Colonic mucosa (tissue), 4 donors: ENCODE measurements around the gene CRHR1. TPM values are rescaled to one million over a fixed set of nuclear protein-coding genes. Genes with fewer than 3 reads are reported as not detected.

ENCODE experiments used
- DNase-seq: peaks from one replicate; pipeline ENCODE4 v3.0.0-alpha.2; 2020
- H3K27ac ChIP-seq: fragments of 200-600 bp; one replicate; pipeline ENCODE4 v1.8.0; 2021
- H3K27me3 ChIP-seq: fragments of 200-600 bp; one replicate; pipeline ENCODE4 v1.8.0; 2021
- H3K36me3 ChIP-seq: fragments of 200-600 bp; one replicate; pipeline ENCODE4 v1.8.0; 2021
- H3K4me1 ChIP-seq: fragments of 200-600 bp; one replicate; pipeline ENCODE4 v1.8.0; 2021; ENCODE audit warnings: mild to moderate bottlenecking
- H3K4me3 ChIP-seq: fragments of 200-600 bp; one replicate; pipeline ENCODE4 v1.8.0; 2021
- H3K9ac ChIP-seq, 2 donors: one replicate each; pipeline ENCODE4 v1.7.0; 2013; ENCODE audit warnings: control low read depth in 2 of 2, low read depth in 2 of 2, low read length in 2 of 2
- H3K9me3 ChIP-seq: fragments of 200-600 bp; one replicate; pipeline ENCODE4 v1.8.0; 2021
- intact Hi-C: fragments of 100-400 bp; cut with DNase I; formaldehyde crosslinking; loops from one replicate; pipeline ENCODE4 v1.14.1; 2022
- total RNA-seq, 2 donors: library from RNA; stranded (reverse); fragmentation: NEBNext Ultra II Directional in 1 of 2; extraction: Animal tissue kit (Norgen Biotek cat#: 25700) in 1 of 2; gene quantifications; one replicate each; pipeline ENCODE4 v1.2.1, GENCODE V29; 2021
- TF ChIP-seq, protein P1 (sequence below): fragments of 200-600 bp; IDR thresholded peaks from one replicate; pipeline ENCODE4 v1.8.0; 2022; ENCODE audit warnings: antibody characterized with exemption, mild to moderate bottlenecking
- donor health status: healthy.
- donor health status: DM: no; HTN: no; CAD: no.
- donor health status: DM: no; HTN: no; CAD: no.

CRHR1 gene
- total RNA-seq, 2 donors from 2014 or later = not detected

DNA sequence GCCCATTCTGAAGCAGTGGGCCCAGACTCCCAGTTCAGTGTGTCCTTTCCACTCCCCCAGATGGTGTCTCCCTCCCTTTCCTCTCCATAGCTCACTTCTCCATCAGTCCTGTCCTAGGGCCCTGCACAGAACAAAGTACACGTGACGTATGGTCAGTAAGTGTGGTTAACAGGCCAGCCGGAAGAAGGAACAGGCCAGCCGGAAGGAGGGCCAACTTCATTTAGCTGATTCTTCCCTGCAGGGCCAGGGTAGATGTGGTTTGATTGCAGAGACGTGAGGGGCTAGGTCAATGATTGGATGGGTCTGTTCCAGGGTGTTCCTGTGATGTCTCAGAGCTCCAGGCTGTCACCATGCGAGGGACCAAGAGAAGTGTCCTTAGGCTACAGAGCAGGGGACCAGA lies 31.6 kb downstream of the CRHR1 start:
- TF ChIP-seq, protein P1, sequence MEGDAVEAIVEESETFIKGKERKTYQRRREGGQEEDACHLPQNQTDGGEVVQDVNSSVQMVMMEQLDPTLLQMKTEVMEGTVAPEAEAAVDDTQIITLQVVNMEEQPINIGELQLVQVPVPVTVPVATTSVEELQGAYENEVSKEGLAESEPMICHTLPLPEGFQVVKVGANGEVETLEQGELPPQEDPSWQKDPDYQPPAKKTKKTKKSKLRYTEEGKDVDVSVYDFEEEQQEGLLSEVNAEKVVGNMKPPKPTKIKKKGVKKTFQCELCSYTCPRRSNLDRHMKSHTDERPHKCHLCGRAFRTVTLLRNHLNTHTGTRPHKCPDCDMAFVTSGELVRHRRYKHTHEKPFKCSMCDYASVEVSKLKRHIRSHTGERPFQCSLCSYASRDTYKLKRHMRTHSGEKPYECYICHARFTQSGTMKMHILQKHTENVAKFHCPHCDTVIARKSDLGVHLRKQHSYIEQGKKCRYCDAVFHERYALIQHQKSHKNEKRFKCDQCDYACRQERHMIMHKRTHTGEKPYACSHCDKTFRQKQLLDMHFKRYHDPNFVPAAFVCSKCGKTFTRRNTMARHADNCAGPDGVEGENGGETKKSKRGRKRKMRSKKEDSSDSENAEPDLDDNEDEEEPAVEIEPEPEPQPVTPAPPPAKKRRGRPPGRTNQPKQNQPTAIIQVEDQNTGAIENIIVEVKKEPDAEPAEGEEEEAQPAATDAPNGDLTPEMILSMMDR = no peak
- Histone ChIP-seq H3K9me3 (no peaks in the 10 kb centered on the region), H3K36me3 (no peaks in the 10 kb centered on the region), H3K9ac (no peak overlapping the region), H3K27me3 (no peaks in the 10 kb centered on the region), H3K27ac (no peak overlapping the region), H3K4me1 (no peaks in the 10 kb centered on the region), H3K4me3 (no peak overlapping the region)
- DNase-seq = no peak
- intact Hi-C loops = no loop called here

DNA sequence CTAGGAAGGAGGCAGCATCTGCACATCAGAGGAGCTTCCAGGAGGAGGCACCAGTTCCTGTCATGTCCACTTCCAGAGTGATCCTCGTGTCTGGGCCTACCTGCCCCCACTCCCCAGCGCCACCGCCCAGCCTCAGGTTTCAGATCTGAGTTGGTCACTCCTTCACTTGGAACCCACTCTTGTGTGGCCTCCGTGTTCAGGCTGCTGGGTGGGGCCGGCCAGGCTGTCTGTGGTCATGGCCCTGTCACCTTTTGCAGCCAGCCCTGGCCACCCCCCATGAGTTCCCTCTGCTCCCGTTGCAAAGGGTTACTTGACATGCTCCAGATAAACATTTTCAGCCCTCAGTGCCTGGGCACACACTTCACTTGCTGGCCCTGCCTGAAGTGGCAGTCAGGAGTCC lies 33.9 kb downstream of the CRHR1 start:
- DNase-seq = no peak
- intact Hi-C loops = no loop called here
- H3K36me3 ChIP-seq = no peaks in the 10 kb centered on the region

DNA sequence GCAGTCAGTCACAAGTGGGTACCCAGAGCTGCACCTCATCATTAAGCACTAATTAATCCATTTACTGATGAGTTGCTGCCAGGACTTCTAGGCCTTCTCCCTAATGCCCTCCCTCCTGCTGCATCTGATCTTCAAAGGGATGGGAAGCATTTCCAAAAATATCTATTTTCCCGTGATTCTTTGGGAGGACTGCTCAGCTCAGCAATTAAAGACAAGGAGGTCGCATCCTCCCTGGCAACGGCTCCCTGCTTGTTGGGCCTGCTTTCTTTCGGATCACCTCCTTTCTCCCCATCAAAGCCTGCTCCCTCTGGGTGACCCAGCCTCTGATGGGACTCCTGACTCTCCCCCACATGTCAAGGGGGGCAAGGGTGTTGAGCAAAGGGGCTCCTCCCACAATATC lies 34.6 kb downstream of the CRHR1 start:
- Histone ChIP-seq H3K4me1 (no peaks in the 10 kb centered on the region), H3K27me3 (no peaks in the 10 kb centered on the region), H3K9ac (no peak overlapping the region), H3K36me3 (no peaks in the 10 kb centered on the region), H3K4me3 (no peak overlapping the region), H3K27ac (no peak overlapping the region), H3K9me3 (no peaks in the 10 kb centered on the region)
- intact Hi-C loops = no loop called here
- no peak for DNase-seq
- TF ChIP-seq, protein P1 = no peak

More for the DNA sequence above, 33.9 kb downstream of the CRHR1 start:
- Histone ChIP-seq H3K27me3 (no peaks in the 10 kb centered on the region), H3K4me1 (no peaks in the 10 kb centered on the region), H3K9ac (no peak overlapping the region), H3K9me3 (no peaks in the 10 kb centered on the region), H3K4me3 (no peak overlapping the region), H3K27ac (no peak overlapping the region)
- TF ChIP-seq, protein P1 = no peak

DNA sequence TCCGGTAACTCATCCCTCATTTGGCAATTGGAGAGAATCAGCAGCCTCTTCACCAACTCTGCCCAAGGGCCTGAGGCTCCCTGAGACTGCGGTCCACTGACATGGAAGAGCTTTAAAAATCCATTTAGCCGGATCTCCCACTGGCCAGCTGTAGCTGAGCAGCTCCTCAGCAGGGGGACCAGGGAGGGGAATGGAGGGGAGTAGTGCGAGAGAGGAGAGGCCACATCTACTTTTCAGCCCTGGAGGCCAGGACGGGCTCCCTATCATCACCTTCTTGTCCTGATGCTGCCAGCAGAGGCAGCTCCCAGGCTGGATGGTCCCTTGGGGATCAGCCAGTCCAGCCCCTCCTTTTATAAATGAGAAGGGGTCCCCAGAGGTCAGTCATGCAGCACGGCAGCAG lies 35.5 kb downstream of the CRHR1 start:
- no peak overlapping the region for H3K4me3 ChIP-seq
- no peak overlapping the region for H3K27ac ChIP-seq
- H3K9me3 ChIP-seq = no peaks in the 10 kb centered on the region
- TF ChIP-seq, protein P1 = no peak
- no peak for DNase-seq
- H3K27me3 ChIP-seq = no peaks in the 10 kb centered on the region
- no peak overlapping the region for H3K9ac ChIP-seq
- no peaks in the 10 kb centered on the region for H3K36me3 ChIP-seq
- no peaks in the 10 kb centered on the region for H3K4me1 ChIP-seq
- intact Hi-C loops = no loop called here

DNA sequence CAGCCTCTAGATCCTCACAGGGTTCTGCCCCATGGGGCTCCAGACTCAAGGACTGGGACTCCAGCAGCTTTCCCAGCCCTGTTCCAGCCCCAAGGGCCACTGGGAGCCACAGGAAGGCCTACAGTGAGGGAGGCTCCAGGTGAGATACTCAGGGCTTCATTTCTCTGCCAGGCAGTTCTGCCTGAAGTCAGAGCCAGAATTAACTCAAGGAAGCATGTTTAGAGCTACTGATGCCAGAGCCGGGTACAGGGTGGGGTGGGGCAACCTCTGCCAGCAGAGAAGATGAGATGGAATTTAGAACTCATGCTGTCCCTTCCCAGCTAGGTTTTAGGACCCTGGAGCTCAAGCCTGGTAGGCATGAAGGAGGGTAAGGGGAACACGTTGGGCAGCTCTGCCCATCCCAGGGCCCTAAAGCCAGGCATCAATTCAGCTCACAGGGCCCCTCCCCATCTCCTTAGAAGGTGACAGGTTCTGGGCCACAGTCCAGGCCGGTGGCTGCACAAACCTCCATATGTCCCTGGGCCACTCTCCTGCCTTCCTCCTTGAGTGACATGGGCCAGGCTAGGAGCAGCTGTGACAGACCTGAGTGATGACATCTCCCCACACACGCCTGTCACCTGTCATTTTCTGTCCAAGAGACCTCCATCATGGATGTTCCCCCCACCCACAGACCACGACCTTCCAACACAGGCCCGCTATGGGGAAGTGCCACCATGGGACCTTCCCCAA lies 36.1 kb downstream of the CRHR1 start:
- TF ChIP-seq, protein P1 = no peak
- Histone ChIP-seq H3K27me3 (no peaks in the 10 kb centered on the region), H3K27ac (no peak overlapping the region), H3K9me3 (no peaks in the 10 kb centered on the region), H3K4me1 (no peaks in the 10 kb centered on the region), H3K36me3 (no peaks in the 10 kb centered on the region), H3K4me3 (no peak overlapping the region), H3K9ac (no peak overlapping the region)
- DNase-seq = no peak
- intact Hi-C loops = no loop called here
